Upper lobe of left lung (tissue), 6 donors: Measurements from ENCODE around the gene IVD. TPM values are rescaled to one million over a fixed set of nuclear protein-coding genes. Genes with fewer than 3 reads are reported as not detected.

ENCODE experiments used
- ATAC-seq, 2 donors: fragments of 200-7000 bp; cut with Tn5 transposase; one replicate each; pipeline ENCODE4 v1.9.1; 2022; ENCODE audit warnings: mild to moderate bottlenecking in 2 of 2, moderate library complexity in 2 of 2; ENCODE audit not compliant: low FRiP score in 2 of 2
- DNase-seq, 2 donors: peaks; one replicate each; pipeline ENCODE4 v3.0.0-alpha.2; 2019 to 2020
- H3K27ac ChIP-seq, 4 donors: fragments of 200-600 bp; sonication (generic); one replicate each; pipeline ENCODE4 v1.5.1; 2016 to 2019
- H3K27me3 ChIP-seq, 4 donors: fragments of 200-600 bp; sonication (generic); one replicate each; pipeline ENCODE4 v1.5.1; 2017 to 2019
- H3K36me3 ChIP-seq, 4 donors: fragments of 200-600 bp; sonication (generic); one replicate each; pipeline ENCODE4 v1.5.1; 2016 to 2019
- H3K4me1 ChIP-seq, 4 donors: fragments of 200-600 bp; sonication (generic); one replicate each; pipeline ENCODE4 v1.5.1; 2018 to 2019
- H3K4me3 ChIP-seq, 4 donors: fragments of 200-600 bp; sonication (generic); one replicate each; pipeline ENCODE4 v1.5.1; 2017 to 2019; ENCODE audit warnings: mild to moderate bottlenecking in 2 of 4, moderate library complexity in 1 of 4
- H3K9me3 ChIP-seq, 4 donors: fragments of 200-600 bp; sonication (generic); one replicate each; pipeline ENCODE4 v1.5.1; 2018 to 2019
- EP300 ChIP-seq, 4 donors: sonication (generic); formaldehyde crosslinking; IDR thresholded peaks; one replicate each; pipeline ENCODE4 v1.5.1; 2017; ENCODE audit warnings: antibody characterized with exemption in 4 of 4, control low read depth in 2 of 4
- POLR2A ChIP-seq, 4 donors: fragments of 450-650 bp; IDR thresholded peaks; one replicate each; pipeline ENCODE4 v1.5.1; 2016 to 2017; ENCODE audit warnings: antibody characterized with exemption in 4 of 4, mild to moderate bottlenecking in 2 of 4
- POLR2AphosphoS5 ChIP-seq, 2 donors: sonication (generic); formaldehyde crosslinking; IDR thresholded peaks; one replicate each; pipeline ENCODE4 v1.5.1; 2017; ENCODE audit warnings: antibody characterized with exemption in 2 of 2
- WGBS, 2 donors: methylation state at CpG; one replicate each; pipeline ENCODE4 v1.1.5; 2017 to 2018; 5-methylcytosine and 5-hydroxymethylcytosine counted together
- total RNA-seq, 6 donors: library from RNA; depleted of rRNA in 4 of 6; stranded (reverse); fragments of >200 nt in 4 of 6; gene quantifications; one replicate each; pipeline versions ENCODE4 v1.1.0 to v1.2.1, GENCODE V29; 2016 to 2021
- TF ChIP-seq, protein P1 (sequence below), 6 experiments: fragments of 450-650 bp in 4 of 6; fragments of 200-600 bp in 2 of 6; sonication (generic) in 2 of 6; IDR thresholded peaks; one replicate each; pipeline ENCODE4 v1.5.1; 2016 to 2019; ENCODE audit warnings: antibody characterized with exemption in 6 of 6
- donor health status: DM: no; HTN: no; CAD: no; lungs with moderate emphysema.
- donor health status: DM: no; HTN: yes; CAD: no; lungs with severe emphysema.

The IVD gene
- total RNA-seq, 6 donors from 2014 or later, result 68.1 to 112 (median 94.5) TPM

GRCh38 chr15:40412095-40412759, 6.6 kb downstream of the IVD start:
- ATAC-seq, result no peak
- WGBS, 2 donors, result 87% methylated on average over 7 of the region's 7 CpGs
- Histone ChIP-seq H3K27ac (no peak overlapping the region), H3K27me3 (no peaks in the 10 kb centered on the region), H3K9me3 (no peaks in the 10 kb centered on the region), H3K4me1 (peaks cover under 1 to 7% (median 2%) of the 10 kb centered on the region in 4 donors), H3K36me3 (peaks cover 25 to 88% (median 70%) of the 10 kb centered on the region in 4 donors), H3K4me3 (no peak overlapping the region)
- TF ChIP-seq POLR2A (IDR thresholded peaks at IDR 0.05), result no peak
- TF ChIP-seq, protein P1, sequence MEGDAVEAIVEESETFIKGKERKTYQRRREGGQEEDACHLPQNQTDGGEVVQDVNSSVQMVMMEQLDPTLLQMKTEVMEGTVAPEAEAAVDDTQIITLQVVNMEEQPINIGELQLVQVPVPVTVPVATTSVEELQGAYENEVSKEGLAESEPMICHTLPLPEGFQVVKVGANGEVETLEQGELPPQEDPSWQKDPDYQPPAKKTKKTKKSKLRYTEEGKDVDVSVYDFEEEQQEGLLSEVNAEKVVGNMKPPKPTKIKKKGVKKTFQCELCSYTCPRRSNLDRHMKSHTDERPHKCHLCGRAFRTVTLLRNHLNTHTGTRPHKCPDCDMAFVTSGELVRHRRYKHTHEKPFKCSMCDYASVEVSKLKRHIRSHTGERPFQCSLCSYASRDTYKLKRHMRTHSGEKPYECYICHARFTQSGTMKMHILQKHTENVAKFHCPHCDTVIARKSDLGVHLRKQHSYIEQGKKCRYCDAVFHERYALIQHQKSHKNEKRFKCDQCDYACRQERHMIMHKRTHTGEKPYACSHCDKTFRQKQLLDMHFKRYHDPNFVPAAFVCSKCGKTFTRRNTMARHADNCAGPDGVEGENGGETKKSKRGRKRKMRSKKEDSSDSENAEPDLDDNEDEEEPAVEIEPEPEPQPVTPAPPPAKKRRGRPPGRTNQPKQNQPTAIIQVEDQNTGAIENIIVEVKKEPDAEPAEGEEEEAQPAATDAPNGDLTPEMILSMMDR (IDR thresholded peaks at IDR 0.05), result no peak
- no peak for TF ChIP-seq POLR2AphosphoS5 (IDR thresholded peaks at IDR 0.05)
- TF ChIP-seq EP300 (IDR thresholded peaks at IDR 0.05), result no peak
- no peak for DNase-seq

- DNase-seq, result no peak
- H3K27ac ChIP-seq, result no peak overlapping the region
- 92 to 94% methylated on average over 7 to 9 of the region's 9 CpGs for WGBS, 2 donors
- H3K36me3 ChIP-seq, result peaks cover 25 to 96% (median 68%) of the 10 kb centered on the region in 4 donors
- no peak overlapping the region for H3K4me3 ChIP-seq
- H3K4me1 ChIP-seq, result no peaks in the 10 kb centered on the region
- TF ChIP-seq EP300 (IDR thresholded peaks at IDR 0.05), result no peak
- TF ChIP-seq POLR2A (IDR thresholded peaks at IDR 0.05), result no peak
- TF ChIP-seq, protein P1 (IDR thresholded peaks at IDR 0.05), result no peak
- no peak for TF ChIP-seq POLR2AphosphoS5 (IDR thresholded peaks at IDR 0.05)
- H3K9me3 ChIP-seq, result no peaks in the 10 kb centered on the region
- no peaks in the 10 kb centered on the region for H3K27me3 ChIP-seq
- ATAC-seq, result no peak
Observed at GRCh38 chr15:40413036-40413435, 7.4 kb downstream of the IVD start.

- no peaks in the 10 kb centered on the region for H3K9me3 ChIP-seq
- H3K27me3 ChIP-seq, result no peaks in the 10 kb centered on the region
- no peak overlapping the region for H3K27ac ChIP-seq
- TF ChIP-seq, protein P1 (IDR thresholded peaks at IDR 0.05), result no peak
- no peak for TF ChIP-seq EP300 (IDR thresholded peaks at IDR 0.05)
- no peak for TF ChIP-seq POLR2A (IDR thresholded peaks at IDR 0.05)
- no peak for TF ChIP-seq POLR2AphosphoS5 (IDR thresholded peaks at IDR 0.05)
- no peak overlapping the region for H3K4me3 ChIP-seq
- no peak for ATAC-seq
- 89 to 90% methylated on average over 2 to 7 of the region's 7 CpGs for WGBS, 2 donors
- no peaks in the 10 kb centered on the region for H3K4me1 ChIP-seq
- peaks cover 25 to 89% (median 75%) of the 10 kb centered on the region in 4 donors for H3K36me3 ChIP-seq
- DNase-seq, result peak in 1 of 2 donors; percentile 49
Observed at GRCh38 chr15:40414816-40415215, 9.2 kb downstream of the IVD start.

DNA sequence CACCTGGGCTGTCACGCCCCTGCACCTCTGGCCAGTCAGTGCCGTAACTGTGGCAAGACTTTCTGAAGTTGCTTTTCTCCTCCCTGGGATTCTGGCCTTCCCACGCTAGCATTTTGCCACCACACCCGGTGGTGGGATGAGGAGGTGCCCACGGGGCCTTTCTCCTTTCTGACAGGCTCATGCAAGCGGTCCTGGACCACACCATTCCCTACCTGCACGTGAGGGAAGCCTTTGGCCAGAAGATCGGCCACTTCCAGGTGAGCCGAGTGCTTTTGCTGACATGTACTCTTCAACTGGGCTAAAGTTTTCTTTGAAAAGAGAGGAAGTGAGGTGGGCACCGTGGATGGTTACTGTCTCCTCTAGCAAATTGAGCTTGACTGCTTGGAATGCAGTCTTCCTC, 9.6 kb downstream of the IVD start:
- no peak overlapping the region for H3K4me3 ChIP-seq
- no peak for ATAC-seq
- peaks cover 0 to 2% (median 0%) of the 10 kb centered on the region in 4 donors for H3K4me1 ChIP-seq
- 92 to 93% methylated on average over 10 of the region's 10 CpGs for WGBS, 2 donors
- no peak overlapping the region for H3K27ac ChIP-seq
- H3K36me3 ChIP-seq, result peaks cover 25 to 85% (median 72%) of the 10 kb centered on the region in 4 donors
- no peak for DNase-seq
- TF ChIP-seq POLR2AphosphoS5 (IDR thresholded peaks at IDR 0.05), result no peak
- no peak for TF ChIP-seq EP300 (IDR thresholded peaks at IDR 0.05)
- TF ChIP-seq POLR2A (IDR thresholded peaks at IDR 0.05), result no peak
- TF ChIP-seq, protein P1 (IDR thresholded peaks at IDR 0.05), result no peak
- no peaks in the 10 kb centered on the region for H3K9me3 ChIP-seq
- no peaks in the 10 kb centered on the region for H3K27me3 ChIP-seq

- ATAC-seq (no peak), DNase-seq (peak in 1 of 2 donors; percentile 53)
- Histone ChIP-seq H3K9me3 (no peaks in the 10 kb centered on the region), H3K27me3 (no peaks in the 10 kb centered on the region), H3K4me3 (no peak overlapping the region), H3K4me1 (peaks cover 2 to 9% (median 6%) of the 10 kb centered on the region in 4 donors), H3K27ac (no peak overlapping the region), H3K36me3 (peaks cover 22 to 76% (median 64%) of the 10 kb centered on the region in 4 donors)
- TF ChIP-seq EP300 (IDR thresholded peaks at IDR 0.05) (no peak), POLR2A (IDR thresholded peaks at IDR 0.05) (no peak), POLR2AphosphoS5 (IDR thresholded peaks at IDR 0.05) (no peak)
- TF ChIP-seq, protein P1 (IDR thresholded peaks at IDR 0.05), result no peak
- 90 to 92% methylated on average over 2 to 14 of the region's 14 CpGs for WGBS, 2 donors
Observed at GRCh38 chr15:40416056-40416455, 10.5 kb downstream of the IVD start.
